ENCODE data around the gene DHX36.

Gene DHX36

GRCh38 chr3:154290187-154290586 is 34.1 kb downstream of the DHX36 start:
- DNase-seq (ENCODE audit: low read depth), result no peak

DNA sequence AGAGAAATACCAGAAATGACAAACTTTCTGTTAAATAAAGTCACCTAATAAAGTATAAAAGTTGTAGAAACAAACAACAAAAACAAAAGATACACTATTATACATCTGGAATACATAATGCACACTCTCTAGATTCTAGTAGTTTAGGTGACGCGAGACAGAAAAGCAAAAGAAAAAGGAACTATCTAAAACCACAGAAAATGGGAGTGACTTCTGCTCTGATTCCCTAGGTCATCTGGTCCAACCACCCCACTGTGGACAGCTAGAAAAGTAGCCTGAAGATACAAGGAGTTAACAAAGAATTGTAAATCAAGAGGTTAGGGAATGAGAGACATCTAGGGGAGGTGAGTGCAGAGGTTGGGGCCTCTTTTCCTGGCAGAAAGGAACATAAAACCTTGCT is 39.1 kb downstream of the DHX36 start:
- DNase-seq (ENCODE audit: low read depth), result no peak

- no peak for DNase-seq (ENCODE audit: low read depth)
These were observed 44.1 kb downstream of the DHX36 start for GRCh38 chr3:154280161-154280560.

- no peak for DNase-seq (ENCODE audit: low read depth)
These were observed 48.3 kb downstream of the DHX36 start for GRCh38 chr3:154275965-154276364.

DNA sequence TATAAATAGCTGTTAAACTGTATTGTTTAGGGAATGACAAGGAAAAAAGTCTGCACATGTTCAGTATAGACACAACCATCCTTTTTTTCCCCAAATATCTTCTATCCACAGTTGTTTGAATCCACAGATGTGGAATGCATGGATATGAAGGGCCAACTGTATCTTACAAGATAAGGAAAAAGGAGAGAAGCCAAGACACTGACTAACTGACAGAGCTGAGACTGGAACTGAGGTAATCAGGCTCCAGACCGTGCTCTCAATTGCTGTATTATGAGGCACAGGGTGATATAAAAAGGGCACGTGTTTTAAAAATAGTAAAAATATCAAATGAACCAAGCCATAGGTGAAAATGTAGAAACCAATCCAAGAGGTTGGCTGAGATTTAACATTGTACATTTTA is 49.0 kb downstream of the DHX36 start:
- DNase-seq (ENCODE audit: low read depth), result no peak

GRCh38 chr3:154274348-154274747 is 49.9 kb downstream of the DHX36 start:
- DNase-seq (ENCODE audit: low read depth), result no peak

DNA sequence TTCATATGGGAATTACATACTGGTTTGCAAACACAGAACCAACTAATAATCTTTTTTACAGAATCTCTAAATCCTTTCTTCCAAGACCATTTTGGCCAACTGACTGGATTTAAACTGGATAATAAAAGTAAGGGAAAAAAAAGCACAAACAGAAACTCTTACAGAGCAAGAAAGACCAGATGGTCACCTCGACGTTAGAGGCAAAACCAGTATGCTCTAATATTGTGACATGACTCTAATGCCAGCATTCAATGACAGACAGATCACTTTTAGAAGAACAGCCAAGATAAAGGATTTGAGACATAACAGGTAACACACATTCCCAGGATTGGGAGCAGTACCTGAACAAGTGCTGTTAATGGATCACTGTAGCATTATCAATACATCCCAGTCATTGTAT is 50.9 kb downstream of the DHX36 start:
- no peak for DNase-seq (ENCODE audit: low read depth)

- no peak for DNase-seq (ENCODE audit: low read depth)
These were observed 69.8 kb downstream of the DHX36 start for GRCh38 chr3:154254527-154254926.

DNA sequence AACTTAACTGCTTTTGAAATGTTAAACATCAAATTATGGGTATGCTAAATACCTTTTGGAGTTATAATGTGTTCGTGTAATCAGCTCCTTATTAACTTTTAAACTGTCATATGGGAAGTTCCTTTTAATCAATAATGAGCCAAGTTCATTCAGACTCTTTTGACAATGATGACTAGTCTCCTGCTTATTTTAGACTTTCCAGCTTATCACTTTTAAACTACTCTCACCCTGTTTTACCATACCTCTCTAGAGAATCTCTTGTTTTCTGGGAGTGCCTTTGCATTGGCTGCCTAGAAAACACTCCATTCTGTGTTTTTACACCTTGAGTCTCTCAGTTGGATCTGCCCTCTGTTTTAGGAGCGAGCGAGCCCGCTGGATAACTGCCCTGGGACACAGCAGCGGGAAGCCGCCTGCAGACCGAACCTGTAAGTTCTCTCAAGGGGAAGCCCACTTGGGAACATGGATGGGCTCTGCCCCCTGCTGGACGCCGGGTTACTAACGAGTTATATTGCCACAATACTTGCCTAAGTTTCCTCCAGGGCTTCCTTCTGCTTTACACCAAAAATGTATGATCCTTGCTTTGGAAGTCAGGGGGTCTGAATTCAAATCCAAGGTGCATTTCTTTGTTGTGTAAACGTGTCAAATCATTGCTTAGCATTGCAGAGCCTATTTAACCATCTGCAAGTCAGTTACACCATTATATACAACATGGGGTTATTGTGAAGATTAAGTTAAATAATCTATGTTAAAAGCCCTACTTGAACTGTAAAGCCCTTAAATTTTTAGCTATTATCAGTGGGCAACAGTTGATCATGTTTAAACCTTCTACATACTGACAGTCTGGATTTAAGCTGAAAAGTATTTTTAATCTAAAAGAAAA is 71.3 kb downstream of the DHX36 start:
- DNase-seq (ENCODE audit: low read depth), result peak; percentile 27

DNA sequence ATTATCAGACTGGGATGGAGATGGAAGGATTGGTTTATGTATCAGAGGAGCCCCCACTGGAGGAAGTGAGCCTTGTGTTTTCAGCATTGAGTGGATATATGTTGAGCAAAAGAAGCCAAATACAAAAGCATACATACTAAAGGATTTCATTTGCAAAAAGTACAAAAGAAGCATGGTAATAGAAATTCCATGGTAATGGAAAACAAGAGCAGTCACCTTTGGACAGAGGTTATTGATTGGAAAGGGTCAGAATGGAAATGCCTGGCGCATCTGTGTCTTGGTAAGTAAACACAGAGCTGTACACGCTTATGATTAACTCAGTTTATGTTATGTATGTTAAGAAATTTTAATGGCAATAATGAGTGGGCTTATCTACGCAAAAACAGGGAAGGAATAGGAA is 72.7 kb downstream of the DHX36 start:
- DNase-seq (ENCODE audit: low read depth), result no peak

- DNase-seq (ENCODE audit: low read depth), result no peak
These were observed 74.0 kb downstream of the DHX36 start for GRCh38 chr3:154250291-154250690.

GRCh38 chr3:154247806-154248415 is 76.4 kb downstream of the DHX36 start:
- DNase-seq (ENCODE audit: low read depth), result no peak

DNA sequence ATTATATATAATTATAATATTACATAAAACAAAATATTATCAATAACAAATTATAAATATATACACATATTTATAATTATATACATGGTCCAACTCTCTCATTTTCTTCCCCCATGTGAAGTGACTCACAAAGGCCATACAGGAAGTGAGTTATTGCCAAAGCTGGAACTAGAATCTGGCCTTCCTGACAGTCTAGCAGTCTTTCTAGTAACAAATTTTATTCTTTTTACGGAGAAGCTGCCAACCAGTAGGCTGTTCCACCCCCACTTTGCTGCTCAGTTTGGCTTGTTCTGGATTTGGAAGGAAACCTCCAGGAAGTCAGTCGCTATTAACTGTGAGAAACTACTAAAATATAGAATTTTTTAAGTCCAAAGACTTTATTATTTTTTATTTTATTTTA is 79.6 kb downstream of the DHX36 start:
- DNase-seq (ENCODE audit: low read depth), result no peak

DNA sequence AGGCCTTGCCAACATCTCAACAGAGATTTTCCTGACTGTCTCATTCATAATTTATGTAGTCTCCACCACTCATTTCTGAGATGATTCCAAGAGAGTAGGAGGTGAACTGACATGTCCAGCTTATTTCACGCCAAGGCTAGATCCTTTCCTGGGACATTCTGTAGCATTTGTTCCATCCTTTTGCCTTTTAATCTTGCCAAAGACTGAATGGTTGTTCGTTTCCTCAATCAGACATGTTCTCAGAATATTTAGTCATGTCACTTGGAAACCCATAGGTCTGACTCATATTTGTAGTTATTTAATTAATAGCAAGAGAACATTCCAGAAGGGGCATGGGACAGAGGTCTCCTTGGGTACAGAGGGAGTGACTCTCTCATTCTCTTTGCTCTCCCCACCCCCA is 80.9 kb downstream of the DHX36 start:
- DNase-seq (ENCODE audit: low read depth), result no peak

- no peak for DNase-seq (ENCODE audit: low read depth)
These were observed 81.5 kb downstream of the DHX36 start for GRCh38 chr3:154242766-154243165.

GRCh38 chr3:154241496-154241895 is 82.8 kb downstream of the DHX36 start:
- no peak for DNase-seq (ENCODE audit: low read depth)

- DNase-seq (ENCODE audit: low read depth), result no peak
These were observed 84.1 kb downstream of the DHX36 start for GRCh38 chr3:154240235-154240634.

DNA sequence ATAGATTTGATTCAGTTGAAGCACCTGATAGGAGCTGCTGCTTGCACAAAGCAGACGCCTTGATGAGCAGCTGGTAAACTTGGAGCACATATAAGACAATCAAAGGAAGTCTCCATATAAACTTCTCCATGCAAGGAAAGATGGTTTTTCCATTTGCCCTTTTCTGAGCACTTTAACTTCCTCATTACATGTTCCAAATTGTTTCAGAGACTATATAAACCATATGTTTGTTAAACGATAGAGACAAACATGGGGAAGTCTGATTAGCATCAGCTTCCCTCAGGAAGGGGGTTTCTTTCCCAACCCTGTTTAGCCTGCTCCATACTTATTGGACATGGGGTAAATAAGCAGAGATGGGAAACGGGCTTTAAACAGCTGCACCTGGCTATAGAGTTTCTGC is 88.0 kb downstream of the DHX36 start:
- DNase-seq (ENCODE audit: low read depth), result no peak

- no peak for DNase-seq (ENCODE audit: low read depth)
These were observed 89.0 kb downstream of the DHX36 start for GRCh38 chr3:154235330-154235729.

DNA sequence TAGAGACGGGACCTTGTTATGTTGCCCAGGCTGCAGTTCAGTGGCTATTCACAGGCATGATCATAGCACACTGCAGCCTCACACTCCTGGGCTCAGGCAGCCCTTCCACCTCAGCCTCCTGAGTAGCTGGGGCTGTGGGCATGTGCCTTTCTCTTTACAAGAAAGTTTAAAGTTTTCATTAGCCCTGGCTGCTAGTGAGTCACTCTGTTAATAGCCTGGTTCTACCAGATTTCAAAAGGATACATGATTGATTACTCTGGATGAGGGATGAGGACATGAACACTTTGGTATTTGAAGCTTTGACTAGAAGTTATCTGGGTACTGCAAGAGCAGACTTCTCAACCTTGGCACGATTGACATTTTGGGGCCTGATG is 95.1 kb downstream of the DHX36 start:
- no peak for DNase-seq (ENCODE audit: low read depth)

- no peak for DNase-seq (ENCODE audit: low read depth)
These were observed 95.6 kb downstream of the DHX36 start for GRCh38 chr3:154228561-154229216.

- no peak for DNase-seq (ENCODE audit: low read depth)
These were observed 96.8 kb downstream of the DHX36 start for GRCh38 chr3:154227531-154227930.

GRCh38 chr3:154225536-154225935 is 98.8 kb downstream of the DHX36 start:
- no peak for DNase-seq (ENCODE audit: low read depth)
